ENCODE data around the gene UROD. TPM values are rescaled to one million over a fixed set of nuclear protein-coding genes. Genes with fewer than 3 reads are reported as not detected.

UROD gene
- total and polyA plus RNA-seq, 4 donors: 78.5 to 717 (median 102) TPM

DNA sequence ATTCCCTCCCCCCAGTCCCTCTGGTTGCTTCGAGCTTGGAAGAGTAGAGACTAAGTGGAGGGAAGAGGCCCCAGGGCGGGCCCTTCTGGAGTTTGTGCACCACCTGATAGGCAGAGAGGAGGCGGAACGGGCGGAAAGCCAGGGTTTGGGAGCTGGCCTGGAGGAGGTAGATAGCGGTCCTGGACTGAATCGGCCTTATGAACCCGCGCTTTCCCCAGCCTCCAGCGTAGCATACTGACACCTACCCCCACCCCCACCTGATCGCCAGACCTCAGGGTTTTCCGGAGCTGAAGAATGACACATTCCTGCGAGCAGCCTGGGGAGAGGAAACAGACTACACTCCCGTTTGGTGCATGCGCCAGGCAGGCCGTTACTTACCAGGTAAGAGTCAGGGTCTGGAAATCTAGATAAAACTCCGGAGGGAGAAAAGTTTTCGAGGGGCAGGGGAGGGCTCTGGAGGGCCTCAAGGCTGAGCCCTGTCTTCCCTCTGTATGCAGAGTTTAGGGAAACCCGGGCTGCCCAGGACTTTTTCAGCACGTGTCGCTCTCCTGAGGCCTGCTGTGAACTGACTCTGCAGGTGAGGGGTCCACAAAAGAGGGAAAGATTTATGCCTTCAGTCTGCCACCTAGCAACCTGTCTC lies 705 bp downstream of the UROD start:
- WGBS: 8% methylated on average over 21 of the region's 21 CpGs
- peak overlapping the region; percentile 59 to 91 (median 71) for H3K4me3 ChIP-seq (ENCODE audit: low read depth in 1 of 3, low read length in 3 of 3)
- no peaks in the 10 kb centered on the region for H3K9me3 ChIP-seq (ENCODE audit: control insufficient read depth in 4 of 4, low read length in 3 of 4)
- H3K27me3 ChIP-seq (ENCODE audit: control insufficient read depth in 4 of 4, insufficient read depth in 4 of 4, low read length in 3 of 4): no peaks in the 10 kb centered on the region
- H3K4me1 ChIP-seq (ENCODE audit: control insufficient read depth in 4 of 4, insufficient read depth in 4 of 4, low read length in 3 of 4): peaks cover 14 to 46% (median 37%) of the 10 kb centered on the region in 4 donors
- DNase-seq (ENCODE audit: low spot score): peak; percentile 95
- H3K36me3 ChIP-seq (ENCODE audit: control insufficient read depth in 4 of 4, insufficient read depth in 3 of 4, low read depth in 1 of 4, low read length in 3 of 4): peaks cover 4 to 24% (median 18%) of the 10 kb centered on the region in 4 donors
- peak overlapping the region; percentile 24 to 69 for H3K9ac ChIP-seq (ENCODE audit: low read depth in 1 of 2, low read length in 2 of 2)
- peak; percentile 67 for TF ChIP-seq SP1 (IDR thresholded peaks at IDR 0.05)
- TF ChIP-seq RAD21 (IDR thresholded peaks at IDR 0.05): peak; percentile 8 to 47
- TF ChIP-seq CTCF (IDR thresholded peaks at IDR 0.05; ENCODE audit: low read depth, low read length, missing input control): no peak
- no peak for TF ChIP-seq GABPA (IDR thresholded peaks at IDR 0.05 in 1 of 2, conservative IDR thresholded peaks at IDR 0.05 in 1 of 2)
- no peak for TF ChIP-seq FOXA2 (IDR thresholded peaks at IDR 0.05)
- peak in 1 of 2 donors; percentile 50 for TF ChIP-seq EGR1 (IDR thresholded peaks at IDR 0.05; ENCODE audit: low read depth in 2 of 2)
- TF ChIP-seq REST (IDR thresholded peaks at IDR 0.05): no peak
- peak; percentile 69 to 84 for TF ChIP-seq RXRA (IDR thresholded peaks at IDR 0.05)
- peak; percentile 55 to 69 for TF ChIP-seq HNF4A (conservative IDR thresholded peaks at IDR 0.05)
- peak overlapping the region; percentile 64 to 78 for H3K27ac ChIP-seq (ENCODE audit: low read depth in 1 of 2, low read length in 2 of 2)

GRCh38 chr1:45013551-45014209 lies 1.6 kb downstream of the UROD start:
- Histone ChIP-seq H3K4me3 (ENCODE audit: low read depth in 1 of 3, low read length in 3 of 3) (no peak overlapping the region), H3K9me3 (ENCODE audit: control insufficient read depth in 4 of 4, low read length in 3 of 4) (no peaks in the 10 kb centered on the region), H3K36me3 (ENCODE audit: control insufficient read depth in 4 of 4, insufficient read depth in 3 of 4, low read depth in 1 of 4, low read length in 3 of 4) (peaks cover 2 to 15% (median 9%) of the 10 kb centered on the region in 4 donors), H3K9ac (ENCODE audit: low read depth in 1 of 2, low read length in 2 of 2) (no peak overlapping the region), H3K27ac (ENCODE audit: low read depth in 1 of 2, low read length in 2 of 2) (no peak overlapping the region), H3K27me3 (ENCODE audit: control insufficient read depth in 4 of 4, insufficient read depth in 4 of 4, low read length in 3 of 4) (no peaks in the 10 kb centered on the region), H3K4me1 (ENCODE audit: control insufficient read depth in 4 of 4, insufficient read depth in 4 of 4, low read length in 3 of 4) (peaks cover 14 to 51% (median 39%) of the 10 kb centered on the region in 4 donors)
- no peak for DNase-seq (ENCODE audit: low spot score)
- no peak for TF ChIP-seq TAF1 (conservative IDR thresholded peaks at IDR 0.05)
- no peak for TF ChIP-seq GABPA (IDR thresholded peaks at IDR 0.05 in 1 of 2, conservative IDR thresholded peaks at IDR 0.05 in 1 of 2)
- TF ChIP-seq ZBTB33 (IDR thresholded peaks at IDR 0.05): no peak
- no peak for TF ChIP-seq FOXA2 (IDR thresholded peaks at IDR 0.05)
- TF ChIP-seq, protein P1, sequence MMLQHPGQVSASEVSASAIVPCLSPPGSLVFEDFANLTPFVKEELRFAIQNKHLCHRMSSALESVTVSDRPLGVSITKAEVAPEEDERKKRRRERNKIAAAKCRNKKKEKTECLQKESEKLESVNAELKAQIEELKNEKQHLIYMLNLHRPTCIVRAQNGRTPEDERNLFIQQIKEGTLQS (IDR thresholded peaks at IDR 0.05): no peak
- no peak for TF ChIP-seq SP1 (IDR thresholded peaks at IDR 0.05)
- 86% methylated on average over 12 of the region's 12 CpGs for WGBS

All from liver (tissue), 9 donors.